Large intestine (tissue), 3 donors: ENCODE measurements around the gene SOWAHD. TPM values are rescaled to one million over a fixed set of nuclear protein-coding genes. Genes with fewer than 3 reads are reported as not detected.
"Not testable (repeated sequence)": the region's sequence is repeated elsewhere in the genome, so short reads cannot be mapped to it uniquely, and the experiment has no call there.

Experiments used
- DNase-seq, 2 donors: peaks; one replicate each; pipeline versions ENCODE4 v3.0.0 to v3.0.0-alpha.2; 2013
- H3K27ac ChIP-seq: one replicate; pipeline ENCODE4 v1.5.1; 2013; ENCODE audit warnings: low read length
- H3K27me3 ChIP-seq: 2 replicates; pipeline ENCODE4 v1.6.1; 2013; ENCODE audit warnings: low read length; ENCODE audit not compliant: control insufficient read depth, insufficient read depth
- H3K36me3 ChIP-seq: 2 replicates; pipeline ENCODE4 v1.6.1; 2013; ENCODE audit warnings: low read length; ENCODE audit not compliant: control insufficient read depth, insufficient read depth
- H3K4me1 ChIP-seq: one replicate; pipeline ENCODE4 v1.6.1; 2013; ENCODE audit warnings: low read length; ENCODE audit not compliant: control insufficient read depth, insufficient read depth
- H3K4me3 ChIP-seq: one replicate; pipeline ENCODE4 v1.5.1; 2013; ENCODE audit warnings: low read length
- H3K9me3 ChIP-seq: one replicate; pipeline ENCODE4 v1.6.1; 2013; ENCODE audit warnings: mild to moderate bottlenecking, low read depth, low read length, moderate library complexity; ENCODE audit not compliant: control insufficient read depth
- WGBS: methylation state at CpG from one replicate; pipeline ENCODE4 v1.1.5; 2013; ENCODE audit warnings: low lambda C conversion rate; ENCODE audit not compliant: insufficient coverage; 5-methylcytosine and 5-hydroxymethylcytosine counted together
- polyA plus RNA-seq: library from polyadenylated mRNA; unstranded; fragments of 120-200 nt; gene quantifications from one replicate; pipeline ENCODE4 v1.2.1, GENCODE V29; 2013

SOWAHD gene
- polyA plus RNA-seq, 1 donor = 4.4 TPM

DNA sequence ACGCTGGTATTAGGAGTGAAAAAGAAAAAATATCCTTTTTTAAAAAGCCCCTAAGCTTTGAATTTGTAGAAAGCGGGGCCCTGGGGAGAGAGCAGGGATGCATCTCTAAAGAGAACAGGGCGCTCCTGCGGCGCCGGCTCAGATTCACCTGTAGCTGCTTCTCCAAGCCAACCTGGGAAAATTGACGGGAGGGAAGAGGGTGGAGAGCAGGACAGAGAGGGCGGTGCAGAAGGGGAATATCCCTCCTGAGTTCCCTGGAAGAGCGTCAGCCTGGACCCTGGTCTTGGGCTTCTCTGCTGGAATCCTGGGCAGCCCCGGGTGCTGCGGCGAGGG, 776 bp upstream of the SOWAHD start:
- Histone ChIP-seq H3K4me3 (peak overlapping the region; percentile 50), H3K9me3 (no peaks in the 10 kb centered on the region), H3K36me3 (no peaks in the 10 kb centered on the region), H3K27me3 (peaks cover 7% of the 10 kb centered on the region), H3K27ac (peak overlapping the region; percentile 92), H3K4me1 (peaks cover 31% of the 10 kb centered on the region)
- no peak for DNase-seq
- WGBS = no CpG with 5 or more reads among the region's 12 CpGs

DNA sequence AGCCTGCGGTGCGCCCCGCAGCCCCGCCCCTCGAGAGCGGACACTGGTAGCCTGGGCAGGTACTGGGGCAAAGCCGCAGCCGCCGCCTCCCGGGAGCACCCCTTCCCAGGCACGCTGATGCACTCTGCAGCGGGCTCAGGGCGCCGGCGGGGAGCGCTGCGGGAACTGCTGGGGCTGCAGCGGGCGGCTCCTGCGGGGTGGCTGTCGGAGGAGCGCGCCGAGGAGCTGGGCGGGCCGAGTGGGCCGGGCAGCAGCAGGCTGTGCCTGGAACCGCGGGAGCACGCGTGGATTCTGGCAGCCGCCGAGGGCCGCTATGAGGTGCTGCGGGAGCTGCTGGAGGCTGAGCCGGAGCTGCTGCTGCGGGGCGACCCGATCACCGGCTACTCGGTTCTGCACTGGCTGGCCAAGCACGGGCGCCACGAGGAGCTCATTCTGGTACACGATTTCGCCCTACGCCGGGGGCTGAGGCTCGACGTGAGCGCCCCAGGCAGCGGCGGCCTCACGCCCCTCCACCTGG, 401 bp downstream of the SOWAHD start:
- H3K27me3 ChIP-seq = peaks cover 7% of the 10 kb centered on the region
- WGBS = no CpG with 5 or more reads among the region's 54 CpGs
- peaks cover 31% of the 10 kb centered on the region for H3K4me1 ChIP-seq
- H3K4me3 ChIP-seq = peak overlapping the region; percentile 50
- peak overlapping the region; percentile 92 for H3K27ac ChIP-seq
- DNase-seq = no peak
- H3K9me3 ChIP-seq = no peaks in the 10 kb centered on the region
- H3K36me3 ChIP-seq = no peaks in the 10 kb centered on the region

DNA sequence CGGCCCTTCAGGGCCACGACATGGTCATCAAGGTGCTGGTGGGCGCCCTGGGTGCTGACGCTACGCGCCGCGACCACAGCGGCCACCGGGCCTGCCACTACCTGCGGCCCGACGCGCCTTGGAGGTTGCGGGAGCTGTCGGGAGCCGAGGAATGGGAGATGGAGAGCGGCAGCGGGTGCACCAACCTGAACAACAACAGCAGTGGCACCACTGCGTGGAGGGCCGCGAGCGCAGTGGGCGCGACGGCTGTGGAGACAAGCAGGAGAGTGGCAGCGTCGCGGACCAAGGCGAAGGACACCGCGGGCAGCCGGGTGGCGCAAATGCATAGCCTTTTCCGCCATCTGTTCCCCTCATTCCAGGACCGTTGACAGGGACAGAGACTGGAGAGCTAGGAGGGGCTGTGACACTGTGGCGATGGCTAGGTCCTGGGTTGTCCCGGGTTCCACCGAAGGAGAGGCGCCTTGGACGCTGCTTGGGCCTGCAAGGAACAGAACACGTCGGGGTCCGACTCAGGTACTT, 919 bp downstream of the SOWAHD start:
- H3K4me1 ChIP-seq = peaks cover 31% of the 10 kb centered on the region
- no peaks in the 10 kb centered on the region for H3K9me3 ChIP-seq
- no peak for DNase-seq
- WGBS = no CpG with 5 or more reads among the region's 44 CpGs
- no peaks in the 10 kb centered on the region for H3K36me3 ChIP-seq
- H3K27ac ChIP-seq = peak overlapping the region; percentile 92
- H3K4me3 ChIP-seq = peak overlapping the region; percentile 42
- H3K27me3 ChIP-seq = peaks cover 7% of the 10 kb centered on the region

DNA sequence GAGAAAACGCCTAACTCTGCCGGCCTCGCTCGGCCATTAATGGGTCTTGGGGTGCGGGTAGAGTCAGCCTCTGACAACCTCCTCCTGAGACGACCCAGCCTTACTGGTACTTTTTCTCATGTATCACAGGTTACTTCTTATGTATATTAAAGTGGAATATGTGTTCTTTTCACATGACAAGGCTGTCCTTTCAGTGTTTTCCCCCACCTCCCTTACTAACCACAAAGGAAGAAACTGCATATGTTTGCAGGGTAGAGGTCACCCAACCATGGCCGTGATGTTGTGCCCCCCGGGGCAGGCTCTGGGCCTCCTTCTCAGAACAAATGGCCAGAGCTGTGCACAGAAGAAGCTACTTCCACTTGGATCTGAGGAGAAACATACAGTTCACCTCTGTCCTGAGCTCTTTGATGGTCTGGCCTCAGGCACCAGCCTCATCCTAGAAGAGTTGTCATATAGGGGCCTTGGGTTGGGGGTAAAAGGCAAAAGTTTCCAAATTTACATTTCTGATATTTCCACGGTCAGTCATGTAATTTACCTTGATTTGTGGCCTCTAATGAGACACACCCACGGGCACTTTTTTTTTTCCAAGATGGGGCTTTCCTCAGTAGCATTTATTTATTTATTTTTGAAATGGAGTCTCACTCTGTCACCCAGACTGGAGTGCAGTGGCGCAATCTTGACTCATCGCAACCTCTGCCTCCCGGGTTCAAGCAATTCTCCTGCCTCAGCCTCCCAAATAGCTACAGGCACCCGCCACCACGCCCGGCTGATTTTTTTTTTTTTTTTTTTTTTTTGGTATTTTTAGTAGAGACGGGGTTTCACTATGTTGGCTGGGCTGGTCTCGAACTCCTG, 1.9 kb downstream of the SOWAHD start:
- peak overlapping the region; percentile 42 for H3K4me3 ChIP-seq
- 80% methylated on average over 1 of the region's 18 CpGs for WGBS
- H3K27ac ChIP-seq = no peak overlapping the region
- DNase-seq = no peak
- H3K4me1 ChIP-seq = peaks cover 31% of the 10 kb centered on the region
- no peaks in the 10 kb centered on the region for H3K9me3 ChIP-seq
- H3K36me3 ChIP-seq = no peaks in the 10 kb centered on the region
- peaks cover 7% of the 10 kb centered on the region for H3K27me3 ChIP-seq

GRCh38 chrX:119762718-119763117, 4.3 kb downstream of the SOWAHD start:
- no peaks in the 10 kb centered on the region for H3K9me3 ChIP-seq
- no peak for DNase-seq
- no peaks in the 10 kb centered on the region for H3K36me3 ChIP-seq
- no CpG with 5 or more reads among the region's 3 CpGs for WGBS
- no peak overlapping the region for H3K4me3 ChIP-seq
- H3K27me3 ChIP-seq = peaks cover 7% of the 10 kb centered on the region
- no peak overlapping the region for H3K27ac ChIP-seq
- peaks cover 11% of the 10 kb centered on the region for H3K4me1 ChIP-seq

- no peak for DNase-seq
- Histone ChIP-seq H3K4me1 (peaks cover 10% of the 10 kb centered on the region), H3K27me3 (peaks cover 7% of the 10 kb centered on the region), H3K4me3 (no peak overlapping the region), H3K36me3 (no peaks in the 10 kb centered on the region), H3K9me3 (no peaks in the 10 kb centered on the region), H3K27ac (no peak overlapping the region)
- WGBS = 100% methylated on average over 1 of the region's 7 CpGs
Measured at GRCh38 chrX:119763181-119763580, 4.8 kb downstream of the SOWAHD start.

DNA sequence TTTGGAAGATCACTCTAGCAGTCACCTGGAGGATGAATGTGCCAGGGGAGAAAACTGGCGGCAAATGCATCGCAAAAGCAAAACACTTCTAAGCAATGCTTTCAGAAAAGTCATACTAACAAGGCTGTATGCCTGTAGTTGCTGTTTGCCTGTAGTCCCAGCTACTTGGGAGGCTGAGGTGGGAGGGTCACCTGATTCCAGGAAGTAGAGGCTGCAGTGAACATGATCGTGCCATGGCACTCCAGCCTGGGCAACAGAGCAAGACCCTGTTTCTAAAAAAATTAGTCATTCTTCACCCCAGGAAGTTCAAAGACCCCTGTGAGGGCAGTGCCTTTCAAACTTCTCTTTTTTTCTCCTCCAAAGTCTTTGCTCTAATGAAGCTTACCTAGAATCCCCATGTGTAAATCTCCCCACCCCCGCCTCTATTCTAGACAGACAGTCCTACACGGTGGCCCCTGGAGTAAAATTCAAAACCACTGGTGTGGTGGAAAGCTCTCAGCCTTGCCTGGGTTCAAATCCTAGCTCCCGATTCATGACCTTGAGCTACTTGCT, 5.5 kb downstream of the SOWAHD start:
- DNase-seq = no peak
- no peaks in the 10 kb centered on the region for H3K9me3 ChIP-seq
- no peak overlapping the region for H3K27ac ChIP-seq
- H3K4me1 ChIP-seq = peaks cover 10% of the 10 kb centered on the region
- no CpG with 5 or more reads among the region's 6 CpGs for WGBS
- peaks cover 7% of the 10 kb centered on the region for H3K27me3 ChIP-seq
- H3K36me3 ChIP-seq = no peaks in the 10 kb centered on the region
- no peak overlapping the region for H3K4me3 ChIP-seq

DNA sequence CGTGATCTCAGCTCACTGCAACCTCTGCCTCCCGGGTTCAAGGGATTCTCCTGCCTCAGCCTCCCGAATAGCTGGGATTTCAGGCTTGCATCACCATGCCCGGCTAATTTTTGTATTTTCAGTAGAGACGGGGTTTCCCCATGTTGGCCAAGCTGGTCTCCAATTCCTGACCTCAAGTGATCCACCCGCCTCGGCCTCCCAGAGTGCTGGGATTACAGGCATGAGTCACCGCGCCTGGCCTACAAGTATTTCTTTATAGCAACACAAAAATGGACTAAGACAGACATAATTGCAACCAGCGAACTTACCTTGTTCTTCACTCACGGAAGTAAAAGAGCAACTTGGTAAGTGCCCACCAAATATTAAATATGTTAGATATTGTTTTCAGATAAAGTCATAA, 10.0 kb downstream of the SOWAHD start:
- not testable (repeated sequence) for H3K4me1 ChIP-seq, H3K27me3 ChIP-seq, H3K27ac ChIP-seq, DNase-seq, H3K36me3 ChIP-seq, H3K4me3 ChIP-seq, H3K9me3 ChIP-seq
- no CpG with 5 or more reads among the region's 11 CpGs for whole genome bisulfite sequencing

DNA sequence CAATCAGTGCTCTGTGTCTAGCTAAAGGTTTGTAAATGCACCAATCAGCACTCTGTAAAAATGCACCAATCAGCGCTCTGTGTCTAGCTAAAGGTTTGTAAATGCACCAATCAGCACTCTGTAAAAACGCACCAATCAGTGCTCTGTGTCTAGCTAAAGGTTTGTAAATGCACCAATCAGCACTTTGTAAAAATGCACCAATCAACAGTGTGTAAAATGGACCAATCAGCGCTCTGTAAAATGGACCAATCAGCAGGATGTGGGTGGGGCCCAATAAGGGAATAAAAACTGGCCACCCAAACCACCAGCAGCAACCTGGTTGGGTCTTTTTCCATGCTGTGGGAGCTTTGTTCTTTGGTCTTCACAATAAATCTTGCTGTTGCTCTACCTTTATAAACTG, 11.0 kb downstream of the SOWAHD start:
- not testable (repeated sequence) for H3K27ac ChIP-seq, H3K27me3 ChIP-seq, H3K9me3 ChIP-seq, H3K4me3 ChIP-seq, H3K4me1 ChIP-seq, DNase-seq, H3K36me3 ChIP-seq
- WGBS = no CpG with 5 or more reads among the region's 3 CpGs

GRCh38 chrX:119775517-119776238, 17.3 kb downstream of the SOWAHD start:
- Histone ChIP-seq H3K27me3 (no peaks in the 10 kb centered on the region), H3K4me1 (no peaks in the 10 kb centered on the region), H3K27ac (no peak overlapping the region), H3K36me3 (no peaks in the 10 kb centered on the region), H3K4me3 (no peak overlapping the region), H3K9me3 (no peaks in the 10 kb centered on the region)
- no peak for DNase-seq
- 94% methylated on average over 3 of the region's 15 CpGs for WGBS
